ENCODE results near the gene TEX44.
"Not testable (repeated sequence)": the region's sequence is repeated elsewhere in the genome, so short reads cannot be mapped to it uniquely, and the experiment has no call there.

The TEX44 gene

DNA sequence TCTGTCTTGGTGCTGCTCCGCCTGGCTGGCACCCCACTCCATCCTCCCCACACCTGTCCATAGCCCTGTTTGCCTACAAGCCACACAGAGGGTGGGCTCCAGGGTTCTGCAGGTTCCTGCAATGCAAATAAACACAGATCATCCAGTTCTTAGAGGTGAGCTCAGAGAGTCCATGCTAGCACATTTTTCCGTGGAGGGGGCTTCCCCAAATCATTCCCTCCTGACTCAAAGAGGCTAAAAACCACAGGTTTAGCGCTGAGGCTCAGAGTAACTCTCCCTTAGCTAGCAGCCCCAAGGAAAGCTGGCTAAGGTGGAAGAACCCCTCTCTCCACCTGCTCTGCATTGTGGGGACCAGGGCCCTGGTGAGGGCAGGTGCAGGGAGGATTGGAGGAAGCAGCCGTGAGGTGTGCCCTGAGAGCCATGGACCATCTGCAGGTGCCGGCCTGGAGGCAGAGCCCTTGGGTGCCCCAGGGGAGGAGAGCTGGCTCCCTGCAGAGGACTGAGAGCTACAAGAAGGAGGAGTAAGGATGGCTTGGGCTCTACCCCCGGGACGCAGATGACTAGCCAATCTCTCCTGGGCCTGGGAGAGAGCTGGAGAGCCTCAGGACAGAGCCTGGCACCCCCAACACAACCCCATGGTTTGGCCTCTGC, 23.8 kb upstream of the TEX44 start:
- H3K36me3 Mint-ChIP-seq (ENCODE audit: low read depth) = no peaks in the 10 kb centered on the region
- H3K4me1 Mint-ChIP-seq = peaks cover 20% of the 10 kb centered on the region
- peak overlapping the region in 1 of 3 experiments; percentile 64 for H3K27ac Mint-ChIP-seq
- H3K9me3 Mint-ChIP-seq = no peaks in the 10 kb centered on the region
- no peak for TF ChIP-seq CTCF (IDR thresholded peaks at IDR 0.05; ENCODE audit: unreplicated experiment in 3 of 3)
- no peak overlapping the region for H3K4me3 Mint-ChIP-seq
- H3K27me3 Mint-ChIP-seq (ENCODE audit: low read depth) = peaks cover 3% of the 10 kb centered on the region

DNA sequence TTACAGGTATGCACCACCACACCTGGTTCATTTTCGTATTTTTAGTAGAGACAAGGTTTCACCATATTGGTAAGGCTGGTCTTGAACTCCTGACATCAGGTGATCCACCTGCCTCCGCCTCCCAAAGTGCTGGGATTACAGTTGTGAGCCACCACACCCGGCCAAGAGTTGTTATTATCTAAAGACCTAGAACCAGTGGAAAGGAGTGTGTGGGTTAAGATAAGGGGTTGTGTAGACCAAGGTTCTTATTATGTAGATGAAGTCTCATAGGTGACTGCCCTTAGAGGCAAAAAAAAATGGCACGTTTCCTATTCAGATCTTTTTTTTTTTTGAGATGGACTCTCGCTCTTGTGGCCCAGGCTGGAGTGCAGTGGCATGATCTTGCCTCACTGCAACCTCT, 21.7 kb upstream of the TEX44 start:
- H3K27ac Mint-ChIP-seq; H3K9me3 Mint-ChIP-seq; H3K4me3 Mint-ChIP-seq; H3K36me3 Mint-ChIP-seq (ENCODE audit: low read depth); H3K27me3 Mint-ChIP-seq (ENCODE audit: low read depth): not testable (repeated sequence)
- H3K4me1 Mint-ChIP-seq = peaks cover 20% of the 10 kb centered on the region

GRCh38 chr2:231571661-231572191, 20.9 kb upstream of the TEX44 start:
- no peak overlapping the region for H3K4me3 Mint-ChIP-seq
- peaks cover 20% of the 10 kb centered on the region for H3K4me1 Mint-ChIP-seq
- no peak for TF ChIP-seq CTCF (IDR thresholded peaks at IDR 0.05; ENCODE audit: unreplicated experiment in 3 of 3)
- no peaks in the 10 kb centered on the region for H3K9me3 Mint-ChIP-seq
- peaks cover 3% of the 10 kb centered on the region for H3K27me3 Mint-ChIP-seq (ENCODE audit: low read depth)
- peak overlapping the region; percentile 77 to 87 (median 85) for H3K27ac Mint-ChIP-seq
- H3K36me3 Mint-ChIP-seq (ENCODE audit: low read depth) = no peaks in the 10 kb centered on the region

- Mint-ChIP-seq H3K9me3 (no peaks in the 10 kb centered on the region), H3K4me1 (peaks cover 20% of the 10 kb centered on the region), H3K4me3 (no peak overlapping the region), H3K27me3 (ENCODE audit: low read depth) (no peaks in the 10 kb centered on the region), H3K36me3 (ENCODE audit: low read depth) (no peaks in the 10 kb centered on the region), H3K27ac (peak overlapping the region in 1 of 3 experiments; percentile 44)
- no peak for TF ChIP-seq CTCF (IDR thresholded peaks at IDR 0.05; ENCODE audit: unreplicated experiment in 3 of 3)
These were observed 19.6 kb upstream of the TEX44 start for GRCh38 chr2:231573096-231573495.

- peak overlapping the region in 1 of 3 experiments; percentile 44 for H3K27ac Mint-ChIP-seq
- H3K4me1 Mint-ChIP-seq = peaks cover 20% of the 10 kb centered on the region
- H3K27me3 Mint-ChIP-seq (ENCODE audit: low read depth) = peaks cover 4% of the 10 kb centered on the region
- H3K4me3 Mint-ChIP-seq = no peak overlapping the region
- no peaks in the 10 kb centered on the region for H3K36me3 Mint-ChIP-seq (ENCODE audit: low read depth)
- no peak for TF ChIP-seq CTCF (IDR thresholded peaks at IDR 0.05; ENCODE audit: unreplicated experiment in 3 of 3)
- H3K9me3 Mint-ChIP-seq = no peaks in the 10 kb centered on the region
These were observed 18.8 kb upstream of the TEX44 start for GRCh38 chr2:231573698-231574421.

DNA sequence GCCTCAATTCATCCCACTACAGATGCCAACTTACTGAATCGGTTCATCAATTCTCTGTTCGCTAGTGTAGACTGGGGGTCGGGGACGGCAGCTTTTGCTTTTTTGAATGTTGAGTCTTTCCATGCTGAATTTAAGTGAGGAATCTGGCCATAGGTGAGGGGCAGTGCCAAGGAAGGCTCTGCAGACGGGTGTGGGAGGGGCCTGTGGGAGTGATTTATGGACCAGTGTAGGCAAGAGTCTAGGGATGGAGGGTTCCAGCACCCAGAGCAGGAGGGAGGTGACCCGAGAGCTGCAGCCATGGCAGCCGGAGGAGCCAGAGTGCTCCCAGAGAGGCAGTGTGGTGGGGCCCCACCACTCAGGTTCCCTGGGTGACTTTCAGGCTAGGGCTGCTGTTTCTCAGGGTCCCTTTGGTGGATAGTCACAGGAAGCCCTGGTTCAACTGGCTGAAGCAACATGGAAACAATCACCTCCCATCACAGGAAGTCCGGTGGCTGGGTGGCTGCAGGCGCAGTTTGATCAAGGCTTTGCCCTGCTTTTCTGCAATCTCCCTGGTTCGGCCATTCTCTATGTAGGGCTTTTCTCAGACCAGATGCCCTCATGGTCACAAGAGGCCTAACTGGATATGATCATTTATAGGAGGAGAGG, 16.9 kb upstream of the TEX44 start:
- H3K9me3 Mint-ChIP-seq = peaks cover 4% of the 10 kb centered on the region
- peaks cover 9% of the 10 kb centered on the region for H3K27me3 Mint-ChIP-seq (ENCODE audit: low read depth)
- H3K4me1 Mint-ChIP-seq = peaks cover 25% of the 10 kb centered on the region
- no peak for TF ChIP-seq CTCF (IDR thresholded peaks at IDR 0.05; ENCODE audit: unreplicated experiment in 3 of 3)
- no peak overlapping the region for H3K27ac Mint-ChIP-seq
- H3K4me3 Mint-ChIP-seq = no peak overlapping the region
- no peaks in the 10 kb centered on the region for H3K36me3 Mint-ChIP-seq (ENCODE audit: low read depth)

Data from nephron (organoid).